MCF 10A (cell line): ENCODE results near the gene TDRD1. TPM values are rescaled to one million over a fixed set of nuclear protein-coding genes. Genes with fewer than 3 reads are reported as not detected.

Experiments used
- BruUV-seq: library from RNA; stranded (reverse); fragments of 400-500 nt; replicated peaks from 2 replicates; lab custom pipeline; 2021; lab: Mats Ljungman, UMichigan
- CTCF ChIA-PET: fragments of 300-600 bp; sonication (Branson Sonifier 250); formaldehyde crosslinking; extraction: SDS; loops from one replicate; lab custom pipeline; 2021; ENCODE audit warnings: antibody characterized with exemption, inconsistent platforms; lab: Yijun Ruan, JAX
- POLR2A ChIA-PET: fragments of 300-600, 350-650 bp; sonication (Branson Sonifier 250); formaldehyde crosslinking; extraction: SDS; loops from one replicate; lab custom pipeline; 2020; ENCODE audit warnings: antibody characterized with exemption, inconsistent platforms; lab: Yijun Ruan, JAX
- DNase-seq: peaks from one replicate; pipeline ENCODE4 v3.0.0-alpha.2; 2018; ENCODE audit not compliant: unreplicated experiment
- H3K27ac Mint-ChIP-seq: one replicate; pipeline ENCODE4 v1.8.0; 2022; ENCODE audit warnings: mild to moderate bottlenecking, low read depth, mixed read lengths; ENCODE audit not compliant: unreplicated experiment
- H3K27me3 Mint-ChIP-seq: one replicate; pipeline ENCODE4 v1.8.0; 2022; ENCODE audit warnings: mixed read lengths; ENCODE audit not compliant: insufficient read depth, unreplicated experiment
- H3K36me3 Mint-ChIP-seq: one replicate; pipeline ENCODE4 v1.8.0; 2022; ENCODE audit warnings: mild to moderate bottlenecking, moderate library complexity, mixed read lengths; ENCODE audit not compliant: insufficient read depth, unreplicated experiment
- H3K4me1 Mint-ChIP-seq: one replicate; pipeline ENCODE4 v1.8.0; 2022; ENCODE audit warnings: mixed read lengths; ENCODE audit not compliant: insufficient read depth, unreplicated experiment
- H3K4me3 Mint-ChIP-seq: one replicate; pipeline ENCODE4 v1.8.0; 2022; ENCODE audit warnings: mild to moderate bottlenecking, moderate library complexity, mixed read lengths; ENCODE audit not compliant: unreplicated experiment
- H3K9me3 Mint-ChIP-seq: one replicate; pipeline ENCODE4 v1.8.0; 2022; ENCODE audit warnings: mixed read lengths; ENCODE audit not compliant: unreplicated experiment
- intact Hi-C: fragments of 100-400 bp; cut with micrococcal nuclease; formaldehyde crosslinking; loops from 2 replicates; pipeline ENCODE4 v1.14.1; 2022
- total RNA-seq: library from RNA; stranded (reverse); gene quantifications from 2 replicates; pipeline ENCODE4 v1.2.3, GENCODE V29; 2022
- TF ChIP-seq, protein P1 (sequence below): fragments of 200-600 bp; IDR thresholded peaks from one replicate; pipeline ENCODE4 v1.8.0; 2022; ENCODE audit warnings: antibody characterized with exemption, mild to moderate bottlenecking; ENCODE audit not compliant: unreplicated experiment

TDRD1 gene
- total RNA-seq, 1 experiment from 2014 or later, result not detected

DNA sequence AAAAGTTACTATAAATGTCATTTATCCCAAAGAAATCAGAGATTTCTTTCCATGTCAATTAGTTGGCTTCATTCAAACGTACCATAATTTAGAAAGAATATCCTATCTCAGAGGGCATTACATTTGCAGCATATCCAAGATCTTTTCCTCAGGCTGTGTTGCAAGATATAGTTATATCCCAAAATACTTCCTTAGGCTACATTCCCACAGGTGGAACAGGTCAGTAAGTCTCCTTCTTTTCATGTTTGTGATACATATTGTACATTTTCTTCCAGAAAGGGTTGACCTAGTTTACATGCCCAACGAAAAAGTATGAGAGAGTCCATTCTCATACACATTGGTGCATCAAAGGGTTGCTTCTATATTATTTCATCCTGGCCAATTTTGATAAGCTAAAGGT is 33.0 kb downstream of the TDRD1 start:
- DNase-seq, result no peak
- ChIA-PET CTCF (interaction anchor here (1.1 kb wide), 1 partner anchor 23 kb away, joined by 3 read pairs; no protein-coding TSS in a partner anchor), POLR2A (interaction anchor here (0.5 to 1.5 kb wide), 2 partner anchors 10 to 65 kb away, joined by 3 read pairs; no protein-coding TSS in a partner anchor)
- BruUV-seq, result no TSS peak
- Mint-ChIP-seq H3K9me3 (no peaks in the 10 kb centered on the region), H3K4me3 (no peak overlapping the region), H3K27ac (no peak overlapping the region), H3K4me1 (no peaks in the 10 kb centered on the region), H3K27me3 (no peaks in the 10 kb centered on the region), H3K36me3 (no peaks in the 10 kb centered on the region)
- TF ChIP-seq, protein P1, sequence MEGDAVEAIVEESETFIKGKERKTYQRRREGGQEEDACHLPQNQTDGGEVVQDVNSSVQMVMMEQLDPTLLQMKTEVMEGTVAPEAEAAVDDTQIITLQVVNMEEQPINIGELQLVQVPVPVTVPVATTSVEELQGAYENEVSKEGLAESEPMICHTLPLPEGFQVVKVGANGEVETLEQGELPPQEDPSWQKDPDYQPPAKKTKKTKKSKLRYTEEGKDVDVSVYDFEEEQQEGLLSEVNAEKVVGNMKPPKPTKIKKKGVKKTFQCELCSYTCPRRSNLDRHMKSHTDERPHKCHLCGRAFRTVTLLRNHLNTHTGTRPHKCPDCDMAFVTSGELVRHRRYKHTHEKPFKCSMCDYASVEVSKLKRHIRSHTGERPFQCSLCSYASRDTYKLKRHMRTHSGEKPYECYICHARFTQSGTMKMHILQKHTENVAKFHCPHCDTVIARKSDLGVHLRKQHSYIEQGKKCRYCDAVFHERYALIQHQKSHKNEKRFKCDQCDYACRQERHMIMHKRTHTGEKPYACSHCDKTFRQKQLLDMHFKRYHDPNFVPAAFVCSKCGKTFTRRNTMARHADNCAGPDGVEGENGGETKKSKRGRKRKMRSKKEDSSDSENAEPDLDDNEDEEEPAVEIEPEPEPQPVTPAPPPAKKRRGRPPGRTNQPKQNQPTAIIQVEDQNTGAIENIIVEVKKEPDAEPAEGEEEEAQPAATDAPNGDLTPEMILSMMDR, result no peak
- intact Hi-C loops, result no loop called here

DNA sequence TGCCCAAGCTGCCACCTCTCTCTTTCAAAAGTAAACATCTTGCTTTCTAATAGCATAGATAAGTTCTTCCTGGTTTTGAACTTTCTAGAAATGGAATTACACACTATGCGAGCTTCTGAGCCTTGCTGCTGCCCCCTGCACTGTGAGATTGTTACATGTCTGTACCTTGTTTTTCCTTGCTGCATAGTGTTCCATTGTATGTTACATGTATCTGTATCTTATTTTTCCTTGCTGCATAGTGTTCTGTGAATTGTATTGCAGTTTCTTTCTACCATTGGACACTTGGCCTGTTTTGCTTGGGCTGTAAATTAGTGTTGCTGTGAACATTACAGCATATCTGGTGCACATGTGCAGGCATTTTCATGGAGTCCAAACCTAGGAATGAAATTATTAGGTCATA is 35.9 kb downstream of the TDRD1 start:
- Mint-ChIP-seq H3K9me3 (no peaks in the 10 kb centered on the region), H3K27me3 (no peaks in the 10 kb centered on the region), H3K4me3 (no peak overlapping the region), H3K27ac (no peak overlapping the region), H3K4me1 (no peaks in the 10 kb centered on the region), H3K36me3 (no peaks in the 10 kb centered on the region)
- intact Hi-C loops, result no loop called here
- no peak for DNase-seq
- TF ChIP-seq, protein P1, result no peak
- CTCF ChIA-PET, result no interaction called here
- no TSS peak for BruUV-seq
- POLR2A ChIA-PET, result no interaction called here

GRCh38 chr10:114220281-114220680 is 41.1 kb downstream of the TDRD1 start:
- ChIA-PET POLR2A (no interaction called here), CTCF (no interaction called here)
- H3K27me3 Mint-ChIP-seq, result no peaks in the 10 kb centered on the region
- H3K4me3 Mint-ChIP-seq, result no peak overlapping the region
- intact Hi-C loops, result no loop called here
- H3K36me3 Mint-ChIP-seq, result no peaks in the 10 kb centered on the region
- H3K4me1 Mint-ChIP-seq, result no peaks in the 10 kb centered on the region
- no peak overlapping the region for H3K27ac Mint-ChIP-seq
- TF ChIP-seq, protein P1, result no peak
- no peaks in the 10 kb centered on the region for H3K9me3 Mint-ChIP-seq
- BruUV-seq, result no TSS peak
- no peak for DNase-seq

GRCh38 chr10:114221235-114221634 is 42.1 kb downstream of the TDRD1 start:
- ChIA-PET CTCF (interaction anchor here (1.3 kb wide), 2 partner anchors 24 to 82 kb away, joined by 3 to 4 read pairs; no protein-coding TSS in a partner anchor), POLR2A (interaction anchor here (0.7 kb wide), 1 partner anchor 23 kb away, joined by 3 read pairs; no protein-coding TSS in a partner anchor)
- no peak for DNase-seq
- H3K36me3 Mint-ChIP-seq, result no peaks in the 10 kb centered on the region
- intact Hi-C loops, result no loop called here
- no TSS peak for BruUV-seq
- no peak overlapping the region for H3K4me3 Mint-ChIP-seq
- no peak overlapping the region for H3K27ac Mint-ChIP-seq
- no peaks in the 10 kb centered on the region for H3K4me1 Mint-ChIP-seq
- no peaks in the 10 kb centered on the region for H3K27me3 Mint-ChIP-seq
- no peaks in the 10 kb centered on the region for H3K9me3 Mint-ChIP-seq
- TF ChIP-seq, protein P1, result no peak
